Amniotic stem cell (primary cell): ENCODE results near the gene ZNF611.
"Not testable (repeated sequence)": the region's sequence is repeated elsewhere in the genome, so short reads cannot be mapped to it uniquely, and the experiment has no call there.

ENCODE experiments used
- DNase-seq: peaks from one replicate; lab custom pipeline; 2025; lab: John Stamatoyannopoulos, UW

The ZNF611 gene

GRCh38 chr19:52734893-52735661 is at the start of gene ZNF611:
Gene ZNF611 (minus strand): TSS chr19:52735044. CDS start chr19:52715894, 19,150 bp downstream.
- peak; percentile 96 for DNase-seq

- not testable (repeated sequence) for DNase-seq
Observed at GRCh38 chr19:52782864-52783263, 48.0 kb upstream of the ZNF611 start.

GRCh38 chr19:52778811-52779210 is 44.0 kb upstream of the ZNF611 start:
- no peak for DNase-seq

GRCh38 chr19:52756447-52756846 is 21.6 kb upstream of the ZNF611 start:
- not testable (repeated sequence) for DNase-seq

- no peak for DNase-seq
Observed at GRCh38 chr19:52749780-52750179, 14.9 kb upstream of the ZNF611 start.

GRCh38 chr19:52748336-52748950 is 13.6 kb upstream of the ZNF611 start:
- no peak for DNase-seq

GRCh38 chr19:52745919-52746318 is 11.1 kb upstream of the ZNF611 start:
- not testable (repeated sequence) for DNase-seq

GRCh38 chr19:52743091-52743490 is 8.2 kb upstream of the ZNF611 start:
- no peak for DNase-seq

- DNase-seq = no peak
Observed at GRCh38 chr19:52742516-52742915, 7.7 kb upstream of the ZNF611 start.

- DNase-seq = no peak
Observed at GRCh38 chr19:52741951-52742485, 7.2 kb upstream of the ZNF611 start.

- not testable (repeated sequence) for DNase-seq
Observed at GRCh38 chr19:52741371-52741770, 6.5 kb upstream of the ZNF611 start.

GRCh38 chr19:52739576-52739975 is 4.7 kb upstream of the ZNF611 start:
- DNase-seq = no peak

GRCh38 chr19:52735734-52736133 is 890 bp upstream of the ZNF611 start:
- no peak for DNase-seq

- no peak for DNase-seq
Observed at GRCh38 chr19:52734331-52734892, 432 bp downstream of the ZNF611 start.

GRCh38 chr19:52726051-52726450 is 8.8 kb downstream of the ZNF611 start:
- DNase-seq = not testable (repeated sequence)

- no peak for DNase-seq
Observed at GRCh38 chr19:52725528-52725961, 9.3 kb downstream of the ZNF611 start.

- DNase-seq = no peak
Observed at GRCh38 chr19:52724701-52725514, 9.9 kb downstream of the ZNF611 start.

- not testable (repeated sequence) for DNase-seq
Observed at GRCh38 chr19:52723907-52724598, 10.8 kb downstream of the ZNF611 start.

- DNase-seq = peak; percentile 77
Observed at GRCh38 chr19:52722062-52723003, 12.5 kb downstream of the ZNF611 start.

- DNase-seq = not testable (repeated sequence)
Observed at GRCh38 chr19:52720541-52720940, 14.3 kb downstream of the ZNF611 start.
